Endothelial cell of umbilical vein (primary cell): ENCODE measurements around the gene ZNF837. TPM values are rescaled to one million over a fixed set of nuclear protein-coding genes. Genes with fewer than 3 reads are reported as not detected.

Experiments
- BruUV-seq: library from RNA; stranded (reverse); fragments of 400-500 nt; replicated peaks from 2 replicates; lab custom pipeline; 2021; lab: Mats Ljungman, UMichigan
- CTCF ChIA-PET: fragments of 300-600, 350-600 bp; sonication (Branson Sonifier 250); formaldehyde crosslinking; loops from one replicate; lab custom pipeline; 2021; ENCODE audit warnings: antibody characterized with exemption, inconsistent platforms; lab: Charles Lee
- POLR2A ChIA-PET: fragments of 300-600, 350-600 bp; sonication (Branson Sonifier 250); formaldehyde crosslinking; loops from one replicate; lab custom pipeline; 2021; ENCODE audit warnings: antibody characterized with exemption, inconsistent platforms; lab: Charles Lee
- DNase-seq: peaks from one replicate; pipeline ENCODE4 v3.0.0-alpha.2; 2011; ENCODE audit warnings: low read depth, low spot score
- FAIRE-seq: peaks from 2 replicates; lab custom pipeline; 2011; peaks lifted over from hg19 to GRCh38; lab: Jason Lieb, UNC
- H2AFZ ChIP-seq: 2 replicates; pipeline ENCODE4 v1.6.0; 2012; ENCODE audit warnings: low read depth, low read length, control low read depth, inconsistent platforms
- H3K27ac ChIP-seq: 2 replicates; pipeline ENCODE4 v1.5.1; 2011; ENCODE audit warnings: low read depth, mild to moderate bottlenecking, control low read depth, low read length, moderate library complexity; ENCODE audit not compliant: insufficient read depth
- H3K27me3 ChIP-seq, 2 experiments: 2 replicates each; pipeline versions ENCODE4 v1.6.0 to v1.6.1; 2011; ENCODE audit warnings: low read length in 2 of 2, mixed read lengths in 1 of 2; ENCODE audit not compliant: control insufficient read depth in 2 of 2, insufficient read depth in 2 of 2
- H3K36me3 ChIP-seq, 2 experiments: 2 replicates in 1 of 2; 3 replicates in 1 of 2; pipeline ENCODE4 v1.5.1; 2011; ENCODE audit warnings: low read length in 2 of 2, mild to moderate bottlenecking in 1 of 2, moderate library complexity in 1 of 2; ENCODE audit not compliant: control insufficient read depth in 2 of 2, insufficient read depth in 2 of 2; ENCODE audit errors: extremely low read depth in 1 of 2
- H3K4me1 ChIP-seq: 3 replicates; pipeline ENCODE4 v1.5.1; 2011; ENCODE audit warnings: mild to moderate bottlenecking, low read length; ENCODE audit not compliant: control insufficient read depth, insufficient read depth; ENCODE audit errors: extremely low read depth
- H3K4me2 ChIP-seq: 2 replicates; pipeline ENCODE4 v1.6.1; 2011; ENCODE audit warnings: low read length, control low read depth, mixed read lengths; ENCODE audit not compliant: insufficient read depth
- H3K4me3 ChIP-seq, 3 experiments: fragments of 200-600 bp in 1 of 3; sonication (generic), shearing (Covaris generic) in 1 of 3; replicated peaks in 1 of 3; 2 replicates each; pipeline ENCODE4 v1.5.1; 2011 to 2016; ENCODE audit warnings: control low read depth in 3 of 3, low read length in 3 of 3, mild to moderate bottlenecking in 2 of 3, inconsistent platforms in 1 of 3, low read depth in 1 of 3, moderate library complexity in 1 of 3; ENCODE audit not compliant: insufficient read depth in 1 of 3
- H3K79me2 ChIP-seq: 2 replicates; pipeline ENCODE4 v1.6.0; 2012; ENCODE audit warnings: low read length, inconsistent platforms; ENCODE audit not compliant: control insufficient read depth, insufficient read depth
- H3K9ac ChIP-seq: replicated peaks from 2 replicates; pipeline ENCODE3; 2011; ENCODE audit warnings: low read length, control low read depth; ENCODE audit not compliant: insufficient read depth; ENCODE audit errors: extremely low read depth
- H3K9me1 ChIP-seq: replicated peaks from 3 replicates; pipeline ENCODE4 v1.6.0; 2011; ENCODE audit warnings: mild to moderate bottlenecking, low read length; ENCODE audit not compliant: control insufficient read depth, insufficient read depth; ENCODE audit errors: extremely low read depth
- H3K9me3 ChIP-seq: replicated peaks from 2 replicates; pipeline ENCODE4 v1.5.1; 2012; ENCODE audit warnings: low read length, inconsistent platforms; ENCODE audit not compliant: control insufficient read depth, insufficient read depth
- H4K20me1 ChIP-seq: replicated peaks from 2 replicates; pipeline ENCODE3; 2011; ENCODE audit warnings: mild to moderate bottlenecking, low read length; ENCODE audit not compliant: control insufficient read depth, insufficient read depth; ENCODE audit errors: extremely low read depth
- EZH2 ChIP-seq: IDR thresholded peaks from 2 replicates; pipeline ENCODE4 v1.6.1; 2012; ENCODE audit warnings: borderline replicate concordance, low read depth, mild to moderate bottlenecking, moderate library complexity, low read length, inconsistent platforms; ENCODE audit not compliant: severe bottlenecking
- FOS ChIP-seq: IDR thresholded peaks from 2 replicates; pipeline ENCODE4 v1.6.1; 2011; ENCODE audit warnings: mild to moderate bottlenecking, low read length, moderate library complexity, borderline replicate concordance; ENCODE audit not compliant: insufficient read depth
- GATA2 ChIP-seq: IDR thresholded peaks from 2 replicates; pipeline ENCODE4 v1.7.0; 2011; ENCODE audit warnings: low read depth, mild to moderate bottlenecking, moderate library complexity, mixed read lengths, low read length; ENCODE audit not compliant: insufficient read length, insufficient read depth
- JUN ChIP-seq: IDR thresholded peaks from 2 replicates; pipeline ENCODE4 v1.6.1; 2011; ENCODE audit warnings: borderline replicate concordance, low read depth; ENCODE audit not compliant: insufficient read length, insufficient read depth
- MYC ChIP-seq: IDR thresholded peaks from one replicate; pipeline ENCODE4 v1.6.1; 2011; ENCODE audit warnings: mild to moderate bottlenecking, low read depth, low read length
- POLR2A ChIP-seq: IDR thresholded peaks from 2 replicates; pipeline ENCODE4 v1.6.1; 2012; ENCODE audit warnings: low read depth, mild to moderate bottlenecking, control low read depth, low read length
- POLR2AphosphoS5 ChIP-seq: IDR thresholded peaks from 2 replicates; pipeline ENCODE4 v1.6.1; 2012; ENCODE audit warnings: low read depth, mild to moderate bottlenecking, control low read depth, low read length, moderate library complexity; ENCODE audit not compliant: insufficient read depth
- dilution Hi-C: fragments of 300-500 bp; cut with MboI; formaldehyde crosslinking; loops from one replicate; pipeline ENCODE4 v1.15.0; 2019; ENCODE audit warnings: low sequenced_read_pairs; ENCODE audit not compliant: extremely low pct_ligation_motif_present
- intact Hi-C: fragments of 100-400 bp; cut with micrococcal nuclease; formaldehyde crosslinking; loops from one replicate; pipeline ENCODE4 v1.10.0; 2022
- polyA plus RNA-seq, 4 experiments: library from polyadenylated mRNA; depleted of rRNA in 3 of 4; stranded (reverse) in 3 of 4; unstranded in 1 of 4; fragments of >200 nt; gene quantifications; 2 replicates each; pipeline versions ENCODE4 v1.2.1 to v1.2.3, GENCODE V29; 2011 to 2012; ENCODE audit warnings: missing spikeins in 1 of 4
- total RNA-seq: library from RNA; stranded (reverse); gene quantifications from 2 replicates; pipeline ENCODE4 v1.2.3, GENCODE V29; 2021
- TF ChIP-seq, protein P1 (sequence below), 2 donors: IDR thresholded peaks; 1 replicate in 1 of 2; 2 replicates in 1 of 2; pipeline ENCODE4 v1.5.1; 2011; ENCODE audit warnings: low read length in 2 of 2, mild to moderate bottlenecking in 2 of 2, moderate library complexity in 2 of 2, control low read depth in 1 of 2, inconsistent platforms in 1 of 2, low read depth in 1 of 2; ENCODE audit not compliant: insufficient read depth in 1 of 2; ENCODE audit errors: extremely low read depth in 1 of 2
- TF ChIP-seq, protein P2 (sequence below): IDR thresholded peaks from 2 replicates; pipeline ENCODE4 v1.6.1; 2011; ENCODE audit not compliant: insufficient read depth, insufficient read length

Gene ZNF837
- total and polyA plus RNA-seq, 2 donors (not counting 3 experiments of a cell fraction or from before 2014, with no cell fraction given) = 1.4 to 1.6 TPM

DNA sequence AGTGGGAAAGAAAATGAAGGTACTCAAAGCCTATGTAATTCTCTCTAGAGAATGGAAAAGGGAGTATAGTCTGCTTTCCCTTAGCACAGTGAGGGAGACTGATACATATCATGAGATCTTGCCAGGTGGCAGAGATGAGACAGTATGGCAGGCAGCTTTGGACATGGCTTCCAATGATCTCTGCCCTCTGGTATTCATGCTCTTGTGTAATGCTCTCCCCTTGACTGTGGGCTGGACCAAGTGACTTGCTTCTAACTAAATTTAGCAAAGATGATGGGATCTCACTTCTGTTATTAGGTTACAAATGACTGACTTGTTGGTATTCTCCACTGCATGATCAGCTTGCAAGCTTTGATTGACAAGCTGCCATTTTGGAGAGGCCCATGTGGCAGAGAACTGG, 48.9 kb upstream of the ZNF837 start:
- FAIRE-seq (no peak), DNase-seq (no peak)
- no peaks in the 10 kb centered on the region for H4K20me1 ChIP-seq
- no peak overlapping the region for H3K4me3 ChIP-seq
- TF ChIP-seq POLR2A = no peak
- TF ChIP-seq, protein P1, sequence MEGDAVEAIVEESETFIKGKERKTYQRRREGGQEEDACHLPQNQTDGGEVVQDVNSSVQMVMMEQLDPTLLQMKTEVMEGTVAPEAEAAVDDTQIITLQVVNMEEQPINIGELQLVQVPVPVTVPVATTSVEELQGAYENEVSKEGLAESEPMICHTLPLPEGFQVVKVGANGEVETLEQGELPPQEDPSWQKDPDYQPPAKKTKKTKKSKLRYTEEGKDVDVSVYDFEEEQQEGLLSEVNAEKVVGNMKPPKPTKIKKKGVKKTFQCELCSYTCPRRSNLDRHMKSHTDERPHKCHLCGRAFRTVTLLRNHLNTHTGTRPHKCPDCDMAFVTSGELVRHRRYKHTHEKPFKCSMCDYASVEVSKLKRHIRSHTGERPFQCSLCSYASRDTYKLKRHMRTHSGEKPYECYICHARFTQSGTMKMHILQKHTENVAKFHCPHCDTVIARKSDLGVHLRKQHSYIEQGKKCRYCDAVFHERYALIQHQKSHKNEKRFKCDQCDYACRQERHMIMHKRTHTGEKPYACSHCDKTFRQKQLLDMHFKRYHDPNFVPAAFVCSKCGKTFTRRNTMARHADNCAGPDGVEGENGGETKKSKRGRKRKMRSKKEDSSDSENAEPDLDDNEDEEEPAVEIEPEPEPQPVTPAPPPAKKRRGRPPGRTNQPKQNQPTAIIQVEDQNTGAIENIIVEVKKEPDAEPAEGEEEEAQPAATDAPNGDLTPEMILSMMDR (IDR thresholded peaks at IDR 0.05; ENCODE audit: extremely low read depth in 1 of 2, insufficient read depth in 1 of 2, low read depth in 1 of 2, low read length in 2 of 2) = no peak
- TF ChIP-seq JUN = no peak
- TF ChIP-seq, protein P2, sequence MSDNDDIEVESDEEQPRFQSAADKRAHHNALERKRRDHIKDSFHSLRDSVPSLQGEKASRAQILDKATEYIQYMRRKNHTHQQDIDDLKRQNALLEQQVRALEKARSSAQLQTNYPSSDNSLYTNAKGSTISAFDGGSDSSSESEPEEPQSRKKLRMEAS = no peak
- no peak for TF ChIP-seq GATA2
- TF ChIP-seq FOS = no peak
- TF ChIP-seq EZH2 = no peak
- no peak for TF ChIP-seq MYC
- TF ChIP-seq POLR2AphosphoS5 = no peak
- peaks cover 5 to 9% of the 10 kb centered on the region in 2 experiments for H3K36me3 ChIP-seq
- ChIA-PET CTCF (no interaction called here), POLR2A (no interaction called here)
- BruUV-seq = no TSS peak
- dilution Hi-C loops = no loop called here
- intact Hi-C loops = no loop called here
- H3K4me2 ChIP-seq = no peak overlapping the region
- peaks cover 35% of the 10 kb centered on the region for H3K9me3 ChIP-seq
- no peak overlapping the region for H3K9ac ChIP-seq
- H2AFZ ChIP-seq = no peak overlapping the region
- H3K79me2 ChIP-seq = no peaks in the 10 kb centered on the region
- H3K9me1 ChIP-seq = no peaks in the 10 kb centered on the region
- H3K4me1 ChIP-seq = no peaks in the 10 kb centered on the region
- no peak overlapping the region for H3K27ac ChIP-seq
- H3K27me3 ChIP-seq = no peaks in the 10 kb centered on the region
